Activated naive CD8-positive, alpha-beta T cell (primary cell): ENCODE results near the gene MEGF6.
A peak's percentile ranks its signal among the peaks of the same experiment; 100 is the strongest.

Experiments used
- H3K27ac Mint-ChIP-seq: one replicate; pipeline ENCODE4 v1.8.0; 2021; ENCODE audit warnings: mixed read lengths
- H3K27me3 Mint-ChIP-seq: one replicate; pipeline ENCODE4 v1.8.0; 2021; ENCODE audit warnings: mixed read lengths
- H3K36me3 Mint-ChIP-seq: one replicate; pipeline ENCODE4 v1.8.0; 2021; ENCODE audit warnings: mixed read lengths
- H3K4me1 Mint-ChIP-seq: one replicate; pipeline ENCODE4 v1.8.0; 2021; ENCODE audit warnings: low read depth, mixed read lengths
- H3K4me3 Mint-ChIP-seq: one replicate; pipeline ENCODE4 v1.8.0; 2021; ENCODE audit warnings: mild to moderate bottlenecking, mixed read lengths
- H3K9me3 Mint-ChIP-seq: one replicate; pipeline ENCODE4 v1.8.0; 2021; ENCODE audit warnings: low read depth, mixed read lengths

MEGF6 gene

DNA sequence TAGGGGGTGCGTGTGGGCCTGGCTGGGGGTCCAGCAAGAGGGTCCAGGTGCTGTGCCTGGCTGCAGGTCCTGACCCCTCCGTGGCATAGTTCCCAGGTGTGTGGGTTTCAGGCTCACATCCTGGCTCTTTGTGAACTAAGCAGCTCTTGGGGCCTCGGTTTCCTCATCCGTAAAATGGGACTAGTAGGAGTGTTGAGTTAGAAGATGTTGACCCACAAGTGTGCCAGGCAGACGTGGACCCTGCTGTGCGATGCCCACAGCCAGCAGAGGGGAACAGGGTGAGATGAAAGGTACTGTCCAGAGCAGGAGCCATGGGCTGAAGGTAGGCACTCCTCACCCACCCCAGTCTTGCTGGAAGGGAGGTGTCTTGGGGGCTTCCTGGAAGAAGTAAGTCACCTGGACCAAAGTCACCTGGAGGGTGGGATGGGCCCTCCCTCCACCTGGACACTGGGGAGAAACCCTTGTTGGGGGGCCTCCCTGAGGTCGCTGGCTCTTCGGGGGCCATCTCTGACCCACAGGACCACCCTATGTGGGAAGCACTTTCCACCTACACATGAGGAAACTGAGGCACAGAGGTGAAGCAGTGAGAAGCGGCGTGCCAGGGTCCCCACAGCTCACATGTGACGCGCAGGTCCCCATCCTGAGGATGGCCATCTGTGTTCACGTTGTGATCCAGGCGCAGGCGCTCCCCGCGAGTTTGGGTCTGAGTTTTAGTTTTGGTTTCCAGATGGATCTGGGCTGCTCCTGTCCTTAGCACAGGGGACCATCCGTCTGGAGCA is 155.4 kb downstream of the MEGF6 start:
- peaks cover 4% of the 10 kb centered on the region for H3K4me1 Mint-ChIP-seq
- H3K27me3 Mint-ChIP-seq = peaks cover 4% of the 10 kb centered on the region
- peak overlapping the region; percentile 66 for H3K4me3 Mint-ChIP-seq
- no peaks in the 10 kb centered on the region for H3K9me3 Mint-ChIP-seq
- H3K36me3 Mint-ChIP-seq = no peaks in the 10 kb centered on the region
- no peak overlapping the region for H3K27ac Mint-ChIP-seq

DNA sequence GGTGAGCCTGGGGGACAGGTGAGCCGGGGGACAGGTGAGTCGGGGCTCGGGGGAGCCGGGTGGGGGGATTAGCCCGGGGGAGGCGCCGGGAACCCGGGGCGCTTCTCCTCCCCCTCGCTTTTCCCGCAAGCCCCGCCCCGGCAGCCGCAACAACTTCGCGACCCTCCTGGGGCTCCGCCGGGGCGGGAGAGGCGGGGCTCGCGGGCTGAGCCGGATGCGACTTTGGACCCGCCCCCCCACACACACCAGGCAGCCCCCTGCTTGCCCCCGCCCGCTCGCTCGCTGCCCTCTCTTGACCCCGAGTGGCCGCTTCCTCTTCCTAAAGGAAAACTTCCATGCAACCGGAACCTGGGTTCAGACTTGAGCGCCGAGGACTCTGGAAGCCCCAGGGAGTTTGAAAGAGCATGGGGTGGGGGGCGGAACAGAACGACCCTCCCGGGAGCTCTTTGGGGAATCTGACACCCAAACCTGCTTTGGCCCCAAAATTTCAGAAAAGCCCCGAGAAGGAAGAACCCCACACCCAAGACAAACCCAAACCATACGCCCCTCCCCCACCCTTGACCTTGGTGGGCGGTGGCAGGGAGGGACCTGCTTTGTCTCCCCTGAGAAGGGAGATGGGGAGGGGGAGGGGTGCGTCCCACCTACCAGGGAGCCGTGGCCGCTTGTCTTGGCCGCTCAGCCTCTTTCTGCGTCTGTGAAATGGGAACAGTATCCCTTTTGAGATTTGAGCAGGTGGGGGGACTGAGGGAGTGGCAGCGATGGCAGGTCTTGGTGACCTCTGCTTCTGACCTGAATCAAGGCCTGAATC is 156.3 kb downstream of the MEGF6 start:
- no peak overlapping the region for H3K27ac Mint-ChIP-seq
- peaks cover 6% of the 10 kb centered on the region for H3K27me3 Mint-ChIP-seq
- peaks cover 4% of the 10 kb centered on the region for H3K4me1 Mint-ChIP-seq
- H3K9me3 Mint-ChIP-seq = no peaks in the 10 kb centered on the region
- H3K4me3 Mint-ChIP-seq = peak overlapping the region; percentile 66
- H3K36me3 Mint-ChIP-seq = no peaks in the 10 kb centered on the region

DNA sequence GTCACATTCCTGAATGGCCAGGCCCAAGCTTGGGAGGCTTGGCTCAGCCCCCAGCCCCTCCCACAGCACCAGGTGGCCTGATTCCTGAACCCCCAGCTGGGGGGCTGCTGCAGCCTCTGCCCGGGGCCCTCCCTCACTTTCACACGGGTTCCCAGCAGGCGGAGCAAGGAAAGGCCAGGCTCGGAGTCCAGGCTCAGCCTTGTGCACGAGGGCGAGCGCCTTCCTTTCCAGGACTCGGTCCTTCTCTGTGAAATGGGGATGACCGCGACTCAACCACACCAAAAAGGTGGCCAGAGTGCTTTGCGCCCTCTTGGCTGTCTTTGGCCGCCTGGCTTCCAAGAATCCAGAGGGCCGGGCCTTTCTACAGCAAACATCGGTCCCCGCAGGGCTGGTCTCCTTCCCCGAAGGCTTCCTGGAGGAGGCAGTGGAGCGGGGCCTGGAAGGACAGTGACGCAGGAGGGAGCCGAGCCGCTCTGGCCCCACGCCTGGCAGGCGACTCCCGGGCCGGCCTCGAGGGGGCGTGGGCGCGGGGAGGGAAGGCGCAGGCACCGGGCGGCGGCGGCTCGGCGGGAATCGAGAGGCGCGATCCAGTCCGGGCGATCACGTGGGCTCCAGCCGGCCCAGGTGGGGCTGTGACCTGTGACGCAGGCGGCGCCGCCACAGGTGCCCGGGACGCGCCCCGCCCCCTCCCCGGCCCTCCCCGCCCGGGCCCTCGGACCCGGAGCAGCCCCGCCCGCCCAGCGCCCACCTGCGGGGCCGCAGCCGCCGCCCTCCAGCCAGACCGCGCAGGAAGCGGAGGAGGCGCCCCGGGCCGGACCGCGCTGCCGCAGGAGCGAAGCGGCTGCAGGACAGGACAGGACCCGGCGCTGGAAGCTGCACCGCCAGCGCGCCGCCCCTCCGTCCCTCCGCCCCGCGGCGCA is 157.2 kb downstream of the MEGF6 start, which contains the start of gene ARHGEF16:
Gene ARHGEF16 (plus strand): TSS at position 775 of the 920 bp plus-strand sequence. CDS start 8,420 bp downstream, outside the sequence.
- H3K4me1 Mint-ChIP-seq = peaks cover 4% of the 10 kb centered on the region
- peak within 1 kb of the TSS; percentile 68 for H3K4me3 Mint-ChIP-seq
- peaks cover 6% of the 10 kb centered on the region for H3K27me3 Mint-ChIP-seq
- no peak within 1 kb of the TSS for H3K27ac Mint-ChIP-seq
- H3K36me3 Mint-ChIP-seq = no peaks in the 10 kb centered on the region
- no peaks in the 10 kb centered on the region for H3K9me3 Mint-ChIP-seq

DNA sequence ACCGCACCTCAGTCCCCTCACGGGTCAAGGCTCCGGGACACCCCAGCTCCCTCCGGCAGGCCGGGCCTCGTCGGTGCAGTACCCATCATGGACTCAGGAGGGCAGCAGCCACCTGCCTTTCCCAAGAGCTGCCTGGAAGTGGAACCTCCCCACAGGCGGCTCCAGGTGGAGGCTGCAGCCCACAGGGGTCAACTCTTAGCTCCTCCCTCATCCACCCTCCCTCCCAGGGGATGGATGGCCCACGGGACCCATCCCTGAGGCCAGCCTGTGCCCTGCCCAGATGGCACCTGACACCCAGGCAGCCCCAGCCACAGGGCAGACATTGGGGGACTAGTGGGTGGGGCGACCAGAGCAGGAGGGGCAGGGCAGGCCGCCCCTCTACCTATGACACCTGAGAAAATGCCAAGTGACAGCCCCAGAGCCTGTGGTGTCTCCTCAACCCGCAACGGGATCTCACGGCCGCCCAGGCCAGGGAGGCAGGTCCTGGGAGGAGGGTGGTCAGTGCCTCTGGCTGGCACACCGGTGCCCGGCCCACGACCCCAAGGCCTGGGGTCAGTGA is 158.0 kb downstream of the MEGF6 start:
- Mint-ChIP-seq H3K36me3 (no peaks in the 10 kb centered on the region), H3K4me3 (peak overlapping the region; percentile 71), H3K4me1 (peaks cover 4% of the 10 kb centered on the region), H3K27me3 (peaks cover 6% of the 10 kb centered on the region), H3K9me3 (no peaks in the 10 kb centered on the region), H3K27ac (no peak overlapping the region)

DNA sequence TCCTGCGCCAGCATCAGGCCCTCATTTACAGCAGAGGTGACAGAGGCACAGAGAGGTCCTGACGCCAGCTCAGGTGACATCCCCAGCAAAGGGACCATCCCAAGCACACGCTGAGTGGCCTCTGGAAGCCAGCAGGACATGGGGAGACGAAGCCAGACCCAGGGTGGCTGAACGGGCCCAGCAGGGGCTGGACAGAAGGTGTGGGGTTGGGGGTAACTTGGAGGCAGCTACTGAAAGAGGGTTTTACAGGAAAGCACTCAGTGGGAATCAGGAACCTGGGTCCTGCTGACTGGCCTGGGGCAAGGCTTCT is 158.5 kb downstream of the MEGF6 start:
- H3K4me3 Mint-ChIP-seq = no peak overlapping the region
- H3K27ac Mint-ChIP-seq = no peak overlapping the region
- peaks cover 6% of the 10 kb centered on the region for H3K27me3 Mint-ChIP-seq
- no peaks in the 10 kb centered on the region for H3K9me3 Mint-ChIP-seq
- no peaks in the 10 kb centered on the region for H3K36me3 Mint-ChIP-seq
- peaks cover 4% of the 10 kb centered on the region for H3K4me1 Mint-ChIP-seq

DNA sequence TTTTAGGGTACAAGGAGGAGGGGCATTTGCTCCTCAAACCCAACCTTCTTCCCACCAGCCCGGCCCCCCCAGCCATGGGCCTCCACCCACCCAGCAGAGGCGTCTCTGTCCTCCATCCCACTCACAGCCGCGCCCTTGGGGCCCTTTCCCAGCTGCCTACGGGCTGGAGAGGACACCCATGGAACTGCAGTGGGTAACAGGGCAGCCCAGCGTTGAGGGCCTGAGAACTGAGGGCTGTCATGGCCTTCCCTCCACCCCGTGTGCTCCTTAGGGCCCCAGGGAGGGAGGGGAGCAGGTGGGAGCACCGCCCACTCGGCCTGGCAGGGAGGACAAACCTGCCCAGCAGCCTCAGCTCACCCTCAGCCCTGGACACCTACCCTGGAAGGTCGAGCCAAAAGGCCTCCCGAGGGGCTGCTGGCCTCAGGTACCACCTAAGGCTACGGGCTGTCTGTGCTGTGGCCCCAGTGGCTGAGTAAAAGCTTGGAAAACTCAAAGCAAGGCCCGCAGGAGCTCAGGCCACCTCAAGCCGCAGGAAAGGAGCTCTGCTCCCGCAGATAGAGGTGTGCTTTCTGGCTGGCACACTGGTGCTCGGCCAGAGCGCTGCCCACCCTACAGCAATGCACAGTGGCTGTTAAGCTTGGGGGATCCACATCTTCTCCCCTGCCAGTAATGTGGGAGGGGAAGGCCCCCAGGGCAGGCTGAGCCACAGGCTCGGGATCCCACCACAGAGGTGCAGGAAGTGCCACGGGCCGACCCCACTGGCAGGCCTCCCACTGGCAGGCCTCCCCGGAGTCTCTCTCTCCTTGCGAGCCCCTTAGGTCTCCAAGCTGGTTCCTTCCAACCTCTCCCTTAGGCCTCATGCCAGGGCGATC is 159.1 kb downstream of the MEGF6 start:
- Mint-ChIP-seq H3K27me3 (peaks cover 6% of the 10 kb centered on the region), H3K27ac (no peak overlapping the region), H3K4me1 (peaks cover 4% of the 10 kb centered on the region), H3K4me3 (no peak overlapping the region), H3K36me3 (no peaks in the 10 kb centered on the region), H3K9me3 (no peaks in the 10 kb centered on the region)

DNA sequence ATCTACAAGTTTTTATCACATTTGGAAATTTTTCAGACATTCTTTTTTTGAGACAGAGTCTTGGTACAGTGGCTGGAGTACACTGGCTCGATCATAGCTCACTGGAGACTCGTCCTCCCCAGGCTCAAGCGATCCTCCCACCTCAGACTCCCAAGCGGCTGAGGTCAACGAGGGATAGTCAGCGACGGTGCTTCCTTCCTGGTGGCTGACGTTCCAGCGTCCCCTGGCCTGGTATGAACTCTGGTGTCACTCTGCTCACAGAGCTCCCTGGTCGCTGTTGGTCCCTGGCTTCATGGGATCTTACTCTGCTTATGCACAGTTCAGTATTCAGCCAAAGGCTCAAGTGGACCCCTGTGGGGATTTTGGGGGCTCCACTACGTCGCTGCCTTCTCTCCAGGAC is 160.3 kb downstream of the MEGF6 start:
- no peaks in the 10 kb centered on the region for H3K36me3 Mint-ChIP-seq
- H3K27me3 Mint-ChIP-seq = peaks cover 6% of the 10 kb centered on the region
- no peaks in the 10 kb centered on the region for H3K9me3 Mint-ChIP-seq
- H3K4me1 Mint-ChIP-seq = peaks cover 4% of the 10 kb centered on the region
- no peak overlapping the region for H3K27ac Mint-ChIP-seq
- H3K4me3 Mint-ChIP-seq = no peak overlapping the region

DNA sequence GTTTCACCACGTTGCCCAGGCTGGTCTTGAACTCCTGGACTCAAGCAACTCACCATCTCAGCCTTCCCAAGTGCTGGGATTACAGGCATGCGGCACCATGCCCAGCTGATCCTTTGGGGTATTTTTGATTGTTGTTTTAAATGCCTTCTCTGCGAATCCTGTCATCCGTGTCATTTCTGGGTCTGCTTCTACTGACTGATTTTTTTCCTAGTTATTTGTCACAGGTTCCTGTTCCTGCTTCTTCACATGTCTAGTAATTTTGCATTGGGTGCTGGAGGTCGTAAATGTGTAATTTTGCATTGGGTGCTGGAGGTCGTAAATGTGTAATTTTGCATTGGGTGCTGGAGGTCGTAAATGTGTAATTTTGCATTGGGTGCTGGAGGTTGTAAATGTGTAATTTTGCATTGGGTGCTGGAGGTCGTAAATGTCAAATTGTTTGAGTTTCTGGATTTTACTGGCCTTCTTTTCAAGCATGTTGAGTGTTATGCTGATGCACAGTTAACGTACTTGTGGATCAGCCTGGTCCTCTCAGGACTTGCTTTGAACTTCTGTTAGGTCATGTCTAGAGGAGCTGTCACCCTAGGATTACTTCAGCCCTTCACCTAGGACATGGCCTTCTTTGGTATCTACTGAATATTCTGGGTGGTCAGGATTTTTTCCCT is 161.0 kb downstream of the MEGF6 start:
- Mint-ChIP-seq H3K9me3 (no peaks in the 10 kb centered on the region), H3K4me1 (peaks cover 2% of the 10 kb centered on the region), H3K36me3 (no peaks in the 10 kb centered on the region), H3K4me3 (no peak overlapping the region), H3K27ac (no peak overlapping the region), H3K27me3 (peaks cover 6% of the 10 kb centered on the region)

DNA sequence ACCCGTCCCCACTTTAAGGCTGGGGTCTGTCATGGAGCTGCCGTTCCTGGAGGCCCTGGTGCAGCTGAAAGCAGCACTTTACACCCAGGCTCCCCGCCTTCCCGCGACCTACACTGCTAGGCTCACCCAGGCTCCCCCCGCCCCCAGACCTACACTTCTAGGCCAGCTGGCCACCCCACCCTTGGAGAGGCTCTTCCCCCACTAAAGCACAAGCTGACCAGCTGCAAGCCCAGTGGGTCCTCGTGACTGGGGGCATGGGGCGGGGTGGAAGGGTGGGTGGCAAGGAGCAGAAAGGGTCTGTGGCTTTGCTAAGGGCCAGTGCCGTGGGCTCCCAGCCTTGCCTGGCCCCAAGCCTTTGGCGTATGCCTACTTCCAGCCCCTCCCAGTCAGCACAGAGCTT is 166.6 kb downstream of the MEGF6 start:
- no peak overlapping the region for H3K27ac Mint-ChIP-seq
- H3K36me3 Mint-ChIP-seq = no peaks in the 10 kb centered on the region
- no peaks in the 10 kb centered on the region for H3K9me3 Mint-ChIP-seq
- no peak overlapping the region for H3K4me3 Mint-ChIP-seq
- no peaks in the 10 kb centered on the region for H3K4me1 Mint-ChIP-seq
- H3K27me3 Mint-ChIP-seq = no peaks in the 10 kb centered on the region

DNA sequence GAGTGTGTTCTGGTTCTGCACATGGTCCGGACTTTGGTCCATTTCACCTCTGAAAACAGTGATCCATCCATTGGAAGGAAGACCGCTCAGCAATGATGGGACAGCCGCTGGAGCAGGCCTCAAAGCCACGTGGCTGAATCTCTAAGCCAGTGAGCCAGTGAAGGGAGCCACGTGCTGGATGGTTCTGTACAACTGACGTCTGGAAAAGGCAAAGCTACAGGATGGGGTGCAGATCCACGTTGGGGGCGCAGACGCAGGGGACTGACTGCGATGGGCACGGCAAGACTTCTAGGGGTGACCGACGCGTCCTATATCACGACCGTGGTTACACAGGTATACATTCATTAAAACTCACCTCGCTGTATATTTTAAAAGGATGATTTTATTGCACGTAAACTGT is 167.0 kb downstream of the MEGF6 start:
- no peaks in the 10 kb centered on the region for H3K36me3 Mint-ChIP-seq
- no peak overlapping the region for H3K4me3 Mint-ChIP-seq
- H3K4me1 Mint-ChIP-seq = no peaks in the 10 kb centered on the region
- no peaks in the 10 kb centered on the region for H3K9me3 Mint-ChIP-seq
- H3K27ac Mint-ChIP-seq = no peak overlapping the region
- H3K27me3 Mint-ChIP-seq = no peaks in the 10 kb centered on the region

DNA sequence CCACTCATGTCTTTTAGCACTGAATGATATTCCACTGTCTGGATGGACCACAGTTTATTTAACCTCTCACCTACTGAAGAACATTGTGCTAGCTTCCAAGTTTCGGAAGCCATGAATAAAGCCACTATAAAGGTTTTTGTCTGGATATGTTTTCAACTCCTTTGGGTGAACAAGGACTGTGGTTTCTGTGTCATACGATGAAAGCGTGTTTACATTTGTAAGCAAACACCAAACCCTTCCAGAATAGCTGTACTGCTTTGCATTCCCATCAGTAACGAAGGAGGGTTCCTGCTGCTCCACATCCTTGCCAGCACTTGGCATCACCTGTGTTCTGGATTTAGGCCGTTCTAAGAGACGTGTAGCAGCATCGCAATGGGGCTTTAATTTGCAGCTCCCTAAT is 167.5 kb downstream of the MEGF6 start:
- no peak overlapping the region for H3K27ac Mint-ChIP-seq
- H3K4me3 Mint-ChIP-seq = no peak overlapping the region
- H3K9me3 Mint-ChIP-seq = no peaks in the 10 kb centered on the region

DNA sequence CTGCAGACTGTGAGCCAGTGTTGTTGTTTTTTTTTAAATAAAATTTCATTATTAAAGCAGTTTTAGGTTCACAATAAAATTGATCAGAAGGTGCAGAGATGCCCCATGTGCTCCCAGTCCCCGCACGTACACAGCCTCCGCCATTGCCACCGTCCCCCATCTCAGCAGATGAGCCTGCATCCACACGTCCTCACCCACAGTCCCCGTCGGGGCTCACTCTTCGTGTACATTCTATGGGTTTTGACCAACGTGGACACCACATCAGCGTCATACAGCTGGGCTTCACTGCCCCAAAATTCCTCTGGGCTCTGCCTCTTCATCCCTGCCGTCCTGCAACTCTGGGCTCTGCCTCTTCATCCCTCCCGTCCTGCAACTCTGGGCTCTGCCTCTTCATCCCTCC is 168.4 kb downstream of the MEGF6 start:
- no peaks in the 10 kb centered on the region for H3K36me3 Mint-ChIP-seq
- no peaks in the 10 kb centered on the region for H3K27me3 Mint-ChIP-seq
- no peaks in the 10 kb centered on the region for H3K4me1 Mint-ChIP-seq
- H3K27ac Mint-ChIP-seq = no peak overlapping the region
- no peak overlapping the region for H3K4me3 Mint-ChIP-seq
- H3K9me3 Mint-ChIP-seq = no peaks in the 10 kb centered on the region

More for the DNA sequence above, 167.5 kb downstream of the MEGF6 start:
- no peaks in the 10 kb centered on the region for H3K4me1 Mint-ChIP-seq
- H3K27me3 Mint-ChIP-seq = no peaks in the 10 kb centered on the region
- H3K36me3 Mint-ChIP-seq = no peaks in the 10 kb centered on the region

DNA sequence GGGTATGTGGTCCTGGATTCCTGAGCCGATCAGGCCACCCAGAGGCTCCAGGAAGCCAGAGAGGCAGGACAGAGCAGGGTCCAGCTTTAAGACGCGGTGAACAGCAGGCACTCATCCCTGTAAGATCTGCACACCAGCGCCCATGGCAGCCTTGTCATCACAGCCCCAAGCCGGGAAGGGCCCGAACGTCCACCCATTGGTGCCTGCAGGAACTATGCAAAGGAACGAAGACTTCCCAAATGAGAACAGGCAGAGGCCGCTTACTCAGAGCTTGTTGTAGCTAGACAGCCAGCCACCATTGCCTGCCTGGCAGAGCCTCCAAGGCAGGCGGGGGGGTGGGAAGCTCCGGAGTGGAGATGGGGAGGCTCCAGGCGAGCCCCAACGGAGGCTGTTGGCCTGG is 169.0 kb downstream of the MEGF6 start:
- Mint-ChIP-seq H3K9me3 (no peaks in the 10 kb centered on the region), H3K36me3 (no peaks in the 10 kb centered on the region), H3K4me3 (no peak overlapping the region), H3K27ac (no peak overlapping the region), H3K4me1 (no peaks in the 10 kb centered on the region), H3K27me3 (no peaks in the 10 kb centered on the region)
